ENCODE measurements around the gene RPF1. TPM values are rescaled to one million over a fixed set of nuclear protein-coding genes. Genes with fewer than 3 reads are reported as not detected.

Gene RPF1
- polyA plus RNA-seq, 2 of the 4 experiments (the other 2 are of a cell fraction): 28.2 to 49.8 TPM

- 96% methylated on average over 2 of the region's 2 CpGs for WGBS (ENCODE audit: missing lambda C conversion rate)
- ATAC-seq (no peak), FAIRE-seq (no peak), DNase-seq (ENCODE audit: low read depth in 1 of 2, low spot score in 1 of 2) (no peak)
- ChIA-PET POLR2A (interaction anchor here (0.6 kb wide), 1 partner anchor 314 kb away, joined by 6 read pairs; no protein-coding TSS in a partner anchor), CTCF (interaction anchor here (0.6 to 2.1 kb wide), 2 partner anchors 289 to 377 kb away, joined by 3 to 7 read pairs; no protein-coding TSS in a partner anchor)
- TF ChIP-seq CBX2 (IDR thresholded peaks at IDR 0.05; ENCODE audit: borderline replicate concordance, low read depth) (no peak), ELK1 (IDR thresholded peaks at IDR 0.05; ENCODE audit: low read depth, low read length) (no peak)
- H3K4me3 ChIP-seq: no peak overlapping the region
- H3K27ac ChIP-seq: no peak overlapping the region
- peaks cover 9% of the 10 kb centered on the region; the same call in 2 of the 3 replicates for H3K9me3 ChIP-seq
- peaks cover 6% of the 10 kb centered on the region; the same call in 2 of the 3 replicates for H3K4me1 ChIP-seq
- H3K4me2 ChIP-seq: no peak overlapping the region
Measured at GRCh38 chr1:84430546-84430945, 48.5 kb upstream of the RPF1 start.

GRCh38 chr1:84433258-84434080, 45.6 kb upstream of the RPF1 start:
- ATAC-seq (peak; percentile 66 to 84; a peak in 3 of 6 replicates), FAIRE-seq (no peak), DNase-seq (ENCODE audit: low read depth in 1 of 2, low spot score in 1 of 2) (peak; percentile 33 to 76)
- peak overlapping the region; percentile 63 to 72; a peak in 4 of 6 replicates for H3K27ac ChIP-seq
- H3K9me3 ChIP-seq: peaks cover 9% of the 10 kb centered on the region; the same call in 2 of the 3 replicates
- 12% methylated on average over 11 of the region's 11 CpGs for WGBS (ENCODE audit: missing lambda C conversion rate)
- ChIA-PET CTCF (interaction anchor here (0.6 to 5.2 kb wide), 29 partner anchors 9 to 524 kb away, joined by 3 to 36 read pairs (median 3); partner anchors contain the start of gene PRKACB), POLR2A (interaction anchor here (0.6 to 0.7 kb wide), 2 partner anchors 180 to 292 kb away, joined by 3 read pairs; no protein-coding TSS in a partner anchor)
- peak overlapping the region; percentile 95 for H3K4me2 ChIP-seq
- TF ChIP-seq RAD21 (conservative IDR thresholded peaks at IDR 0.05 in 1 of 2, IDR thresholded peaks at IDR 0.05 in 1 of 2) (peak; percentile 91 to 92), SMC3 (IDR thresholded peaks at IDR 0.05) (peak; percentile 93), CEBPB (IDR thresholded peaks at IDR 0.05) (no peak), CTCF (IDR thresholded peaks at IDR 0.05) (peak; percentile 77)
- peaks cover 6% of the 10 kb centered on the region; the same call in 2 of the 3 replicates for H3K4me1 ChIP-seq
- peak overlapping the region; percentile 44; the same call in 2 of the 3 replicates for H3K4me3 ChIP-seq

DNA sequence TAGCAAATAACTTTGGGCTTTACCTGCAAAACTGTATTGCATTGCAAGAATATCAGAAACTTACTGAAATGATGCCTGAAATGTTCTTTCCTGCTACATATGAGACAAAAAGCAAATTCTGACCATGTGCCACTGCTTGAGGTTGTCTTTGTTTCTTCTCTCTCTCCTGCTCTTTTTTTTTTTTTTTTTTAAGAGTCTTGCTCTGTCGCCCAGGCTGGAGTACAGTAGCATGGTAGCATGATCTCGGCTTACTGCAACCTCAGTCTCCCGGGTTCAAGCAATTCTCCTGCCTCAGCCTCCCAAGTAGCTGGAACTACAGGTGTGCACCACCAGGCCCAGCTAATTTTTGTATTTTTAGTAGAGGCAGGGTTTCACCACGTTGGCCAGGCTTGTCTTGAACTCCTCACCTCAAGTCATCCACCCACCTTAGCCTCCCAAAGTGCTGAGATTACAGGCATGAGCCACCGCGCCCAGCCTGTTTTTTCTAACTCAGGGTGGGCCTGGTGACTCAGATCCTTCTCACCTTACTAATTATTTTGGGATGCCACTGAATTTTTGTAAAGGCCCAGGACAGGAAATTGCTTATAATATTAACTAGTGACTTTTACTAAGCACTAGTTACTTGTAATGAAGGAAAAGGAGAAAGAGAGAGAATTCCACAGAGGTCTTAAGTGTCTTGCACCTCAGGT, 44.8 kb upstream of the RPF1 start:
- FAIRE-seq (no peak), DNase-seq (ENCODE audit: low read depth in 1 of 2, low spot score in 1 of 2) (no peak), ATAC-seq (no peak)
- POLR2A ChIA-PET: interaction anchor here (0.6 kb wide), 1 partner anchor 181 kb away, joined by 3 read pairs; no protein-coding TSS in a partner anchor
- Histone ChIP-seq H3K27ac (no peak overlapping the region), H3K4me2 (peak overlapping the region; percentile 95), H3K4me1 (peaks cover 6% of the 10 kb centered on the region; the same call in 2 of the 3 replicates), H3K4me3 (no peak overlapping the region; the same call in 2 of the 3 replicates), H3K9me3 (peaks cover 9% of the 10 kb centered on the region; the same call in 2 of the 3 replicates)
- 43% methylated on average over 6 of the region's 6 CpGs for WGBS (ENCODE audit: missing lambda C conversion rate)
- CTCF ChIA-PET: interaction anchor here (0.6 to 5.2 kb wide), 23 partner anchors 8 to 524 kb away, joined by 3 to 36 read pairs (median 3); no protein-coding TSS in a partner anchor
- TF ChIP-seq POLR2A (IDR thresholded peaks at IDR 0.05; ENCODE audit: low read length): no peak

GRCh38 chr1:84434801-84435549, 44.1 kb upstream of the RPF1 start:
- Histone ChIP-seq H3K27ac (no peak overlapping the region), H3K9me3 (peaks cover 5% of the 10 kb centered on the region; the same call in 2 of the 3 replicates), H3K4me2 (no peak overlapping the region), H3K4me3 (no peak overlapping the region), H3K4me1 (peaks cover 6% of the 10 kb centered on the region; the same call in 2 of the 3 replicates)
- POLR2A ChIA-PET: no interaction called here
- 21% methylated on average over 4 of the region's 4 CpGs for WGBS (ENCODE audit: missing lambda C conversion rate)
- CTCF ChIA-PET: interaction anchor here (0.9 to 5.2 kb wide), 10 partner anchors 19 to 505 kb away, joined by 3 to 36 read pairs (median 3); no protein-coding TSS in a partner anchor
- DNase-seq (ENCODE audit: low read depth in 1 of 2, low spot score in 1 of 2) (no peak), ATAC-seq (no peak), FAIRE-seq (no peak)
- no peak for TF ChIP-seq ZFP36 (IDR thresholded peaks at IDR 0.05; ENCODE audit: borderline replicate concordance, partially characterized antibody)
- TF ChIP-seq CEBPB (IDR thresholded peaks at IDR 0.05): no peak
- no peak for TF ChIP-seq FOSL2 (IDR thresholded peaks at IDR 0.05)
- TF ChIP-seq FOSL2 (CRISPR knock-in tag; IDR thresholded peaks at IDR 0.05): no peak
- no peak for TF ChIP-seq ATOH8 (CRISPR knock-in tag; IDR thresholded peaks at IDR 0.05; ENCODE audit: low read depth)
- TF ChIP-seq SMC3 (IDR thresholded peaks at IDR 0.05): no peak
